Peyer's patch (tissue), 4 donors: Measurements from ENCODE around the gene SLC44A5. TPM values are rescaled to one million over a fixed set of nuclear protein-coding genes. Genes with fewer than 3 reads are reported as not detected.

Source experiments
- DNase-seq, 3 donors: peaks; one replicate each; pipeline ENCODE4 v3.0.0-alpha.2; 2017 to 2019
- H3K27ac ChIP-seq, 4 donors: fragments of 200-600 bp; sonication (generic); one replicate each; pipeline ENCODE4 v1.5.1; 2016 to 2019
- H3K27me3 ChIP-seq, 2 donors: fragments of 200-600 bp; sonication (generic); one replicate each; pipeline ENCODE4 v1.5.1; 2019
- H3K36me3 ChIP-seq, 3 donors: fragments of 200-600 bp; sonication (generic); one replicate each; pipeline ENCODE4 v1.5.1; 2016 to 2019
- H3K4me1 ChIP-seq, 4 donors: fragments of 200-600 bp; sonication (generic); one replicate each; pipeline ENCODE4 v1.5.1; 2016 to 2019
- H3K4me3 ChIP-seq, 4 donors: fragments of 200-600 bp; sonication (generic); 1 replicate in 3 of 4; 2 replicates in 1 of 4; pipeline ENCODE4 v1.5.1; 2016 to 2019; ENCODE audit warnings: mild to moderate bottlenecking in 1 of 4
- H3K9me3 ChIP-seq, 4 donors: fragments of 200-600 bp; sonication (generic); one replicate each; pipeline ENCODE4 v1.5.1; 2016 to 2019; ENCODE audit warnings: mild to moderate bottlenecking in 1 of 4
- POLR2A ChIP-seq, 2 donors: fragments of 450-650 bp; IDR thresholded peaks; one replicate each; pipeline ENCODE4 v1.5.1; 2017; ENCODE audit warnings: antibody characterized with exemption in 2 of 2, mild to moderate bottlenecking in 2 of 2, moderate library complexity in 2 of 2
- total RNA-seq, 4 donors: library from RNA; depleted of rRNA; stranded (reverse); fragments of >200 nt; gene quantifications; one replicate each; pipeline ENCODE4 v1.1.0, GENCODE V29; 2016
- TF ChIP-seq, protein P1 (sequence below), 6 experiments: fragments of 450-650 bp in 4 of 6; fragments of 200-600 bp in 2 of 6; sonication (generic) in 1 of 6; IDR thresholded peaks; one replicate each; pipeline ENCODE4 v1.5.1; 2017 to 2019; ENCODE audit warnings: antibody characterized with exemption in 6 of 6, mild to moderate bottlenecking in 3 of 6, moderate library complexity in 1 of 6

The SLC44A5 gene
- total RNA-seq, 4 donors from 2014 or later = 0.70 to 0.80 TPM; not detected in 2

DNA sequence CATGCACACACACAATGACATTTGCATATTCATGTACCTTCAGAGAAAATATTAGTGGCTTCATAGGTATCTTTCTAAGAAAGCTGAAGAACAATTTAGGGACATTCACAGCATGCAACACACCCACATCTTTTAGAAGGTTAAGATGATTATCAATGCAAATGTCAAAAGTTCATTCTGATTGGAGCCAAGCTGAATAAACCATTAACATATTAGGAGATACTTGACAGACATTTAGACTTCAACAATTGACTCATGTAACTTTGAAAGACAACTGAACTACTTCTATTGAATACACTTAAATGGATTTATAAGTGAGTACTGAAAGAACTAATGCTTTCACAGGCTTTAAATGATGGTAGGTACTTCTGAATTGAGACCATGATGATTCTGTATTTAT lies 365.7 kb downstream of the SLC44A5 start:
- no peaks in the 10 kb centered on the region for H3K9me3 ChIP-seq
- no peaks in the 10 kb centered on the region for H3K4me1 ChIP-seq
- no peaks in the 10 kb centered on the region for H3K36me3 ChIP-seq
- H3K27ac ChIP-seq = no peak overlapping the region
- no peak for DNase-seq
- TF ChIP-seq POLR2A (IDR thresholded peaks at IDR 0.05) = no peak
- TF ChIP-seq, protein P1, sequence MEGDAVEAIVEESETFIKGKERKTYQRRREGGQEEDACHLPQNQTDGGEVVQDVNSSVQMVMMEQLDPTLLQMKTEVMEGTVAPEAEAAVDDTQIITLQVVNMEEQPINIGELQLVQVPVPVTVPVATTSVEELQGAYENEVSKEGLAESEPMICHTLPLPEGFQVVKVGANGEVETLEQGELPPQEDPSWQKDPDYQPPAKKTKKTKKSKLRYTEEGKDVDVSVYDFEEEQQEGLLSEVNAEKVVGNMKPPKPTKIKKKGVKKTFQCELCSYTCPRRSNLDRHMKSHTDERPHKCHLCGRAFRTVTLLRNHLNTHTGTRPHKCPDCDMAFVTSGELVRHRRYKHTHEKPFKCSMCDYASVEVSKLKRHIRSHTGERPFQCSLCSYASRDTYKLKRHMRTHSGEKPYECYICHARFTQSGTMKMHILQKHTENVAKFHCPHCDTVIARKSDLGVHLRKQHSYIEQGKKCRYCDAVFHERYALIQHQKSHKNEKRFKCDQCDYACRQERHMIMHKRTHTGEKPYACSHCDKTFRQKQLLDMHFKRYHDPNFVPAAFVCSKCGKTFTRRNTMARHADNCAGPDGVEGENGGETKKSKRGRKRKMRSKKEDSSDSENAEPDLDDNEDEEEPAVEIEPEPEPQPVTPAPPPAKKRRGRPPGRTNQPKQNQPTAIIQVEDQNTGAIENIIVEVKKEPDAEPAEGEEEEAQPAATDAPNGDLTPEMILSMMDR (IDR thresholded peaks at IDR 0.05) = no peak
- no peaks in the 10 kb centered on the region for H3K27me3 ChIP-seq
- no peak overlapping the region for H3K4me3 ChIP-seq

DNA sequence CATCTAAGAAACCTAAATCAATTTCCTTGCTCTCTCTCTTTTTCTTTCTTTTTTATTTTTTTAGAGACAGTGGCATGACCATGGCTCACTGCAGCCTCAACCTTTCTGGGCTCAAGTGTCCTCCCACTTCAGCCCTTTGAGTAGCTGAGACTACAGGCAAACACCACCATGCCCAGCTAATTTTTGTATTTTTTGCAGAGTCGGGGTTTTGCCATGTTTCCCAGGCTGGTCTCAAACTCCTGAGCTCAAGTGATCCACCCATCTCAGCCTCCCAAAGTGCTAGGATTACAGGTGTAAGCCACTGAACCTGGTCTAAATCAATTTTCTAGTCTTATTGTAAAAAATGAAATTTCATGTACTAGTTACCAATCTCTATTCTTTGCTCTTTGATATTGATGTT lies 367.8 kb downstream of the SLC44A5 start:
- no peak for DNase-seq
- TF ChIP-seq, protein P1 (IDR thresholded peaks at IDR 0.05) = no peak
- TF ChIP-seq POLR2A (IDR thresholded peaks at IDR 0.05) = no peak
- H3K4me1 ChIP-seq = no peaks in the 10 kb centered on the region
- no peak overlapping the region for H3K4me3 ChIP-seq
- no peaks in the 10 kb centered on the region for H3K36me3 ChIP-seq
- no peaks in the 10 kb centered on the region for H3K9me3 ChIP-seq
- no peak overlapping the region for H3K27ac ChIP-seq
- no peaks in the 10 kb centered on the region for H3K27me3 ChIP-seq

DNA sequence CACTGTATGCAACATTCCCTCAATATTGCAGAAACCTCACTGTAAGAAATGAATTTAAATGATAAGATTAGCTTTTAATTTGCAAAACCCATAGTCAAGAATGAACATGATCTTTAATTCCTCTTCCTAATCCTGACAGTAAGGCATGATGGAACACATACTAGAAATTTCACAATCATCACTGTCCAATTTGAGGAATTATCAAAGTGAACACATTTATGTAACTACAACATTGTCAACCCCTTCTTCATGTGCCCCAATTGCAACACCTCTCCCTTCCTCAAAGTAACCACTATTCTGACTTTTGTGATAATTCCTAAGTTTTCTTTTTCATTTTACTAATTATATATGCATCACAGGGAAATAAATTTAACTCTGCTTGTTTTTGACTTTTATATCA lies 373.6 kb downstream of the SLC44A5 start:
- Histone ChIP-seq H3K4me1 (no peaks in the 10 kb centered on the region), H3K4me3 (no peak overlapping the region), H3K27ac (no peak overlapping the region), H3K27me3 (no peaks in the 10 kb centered on the region), H3K36me3 (no peaks in the 10 kb centered on the region), H3K9me3 (no peaks in the 10 kb centered on the region)
- TF ChIP-seq POLR2A (IDR thresholded peaks at IDR 0.05) = no peak
- TF ChIP-seq, protein P1 (IDR thresholded peaks at IDR 0.05) = no peak
- no peak for DNase-seq

DNA sequence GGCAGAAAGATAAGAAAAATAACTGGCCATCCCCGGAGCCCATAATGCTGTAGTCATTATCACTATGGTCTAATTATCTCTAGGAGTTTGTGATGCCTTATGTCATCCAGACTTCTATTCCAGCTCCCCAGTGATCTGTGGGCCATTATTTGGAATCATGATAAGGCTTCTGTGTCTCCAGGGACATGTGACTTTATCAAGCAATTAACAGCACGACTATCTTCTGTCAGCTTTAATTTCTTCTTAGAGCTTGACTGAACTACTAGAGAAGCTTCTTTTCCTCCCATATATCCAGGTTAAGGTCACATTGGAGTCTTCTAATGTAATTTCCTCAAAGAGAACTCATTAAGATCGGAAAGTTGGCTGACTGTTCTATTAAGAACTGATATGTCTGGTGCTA lies 376.4 kb downstream of the SLC44A5 start:
- Histone ChIP-seq H3K9me3 (no peaks in the 10 kb centered on the region), H3K4me1 (no peaks in the 10 kb centered on the region), H3K4me3 (no peak overlapping the region), H3K36me3 (no peaks in the 10 kb centered on the region), H3K27ac (no peak overlapping the region), H3K27me3 (no peaks in the 10 kb centered on the region)
- no peak for TF ChIP-seq POLR2A (IDR thresholded peaks at IDR 0.05)
- TF ChIP-seq, protein P1 (IDR thresholded peaks at IDR 0.05) = no peak
- no peak for DNase-seq

DNA sequence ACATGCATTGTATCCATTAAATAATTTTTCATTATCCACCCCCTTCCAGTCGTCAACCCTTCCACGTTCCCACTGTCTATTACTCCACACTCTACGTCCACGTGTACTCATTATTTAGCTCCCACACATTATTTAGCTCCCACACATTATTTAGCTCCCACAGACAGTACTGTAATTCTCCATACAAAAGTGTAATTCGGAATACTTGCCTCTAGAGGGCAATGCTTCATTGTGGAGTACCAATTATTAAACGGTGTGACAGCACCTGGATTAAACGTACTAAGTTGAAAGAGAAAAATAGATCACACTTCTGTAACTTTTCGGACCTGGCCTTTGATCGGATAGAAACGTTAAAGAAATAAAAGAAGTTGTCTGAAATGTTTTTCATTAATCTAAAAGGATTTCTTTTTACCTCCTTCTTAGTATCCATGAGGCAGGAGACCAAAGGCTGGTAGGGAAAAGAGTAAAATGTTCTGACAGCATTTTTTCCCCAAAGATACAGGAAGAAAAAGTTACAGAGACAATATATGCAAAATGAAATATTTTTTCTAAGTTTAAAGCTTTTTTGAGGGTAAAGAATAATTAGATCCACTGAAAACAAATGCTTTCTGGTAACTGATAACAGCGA lies 377.5 kb downstream of the SLC44A5 start:
- no peaks in the 10 kb centered on the region for H3K9me3 ChIP-seq
- H3K4me3 ChIP-seq = no peak overlapping the region
- no peaks in the 10 kb centered on the region for H3K36me3 ChIP-seq
- H3K27ac ChIP-seq = no peak overlapping the region
- TF ChIP-seq, protein P1 (IDR thresholded peaks at IDR 0.05) = peak in 4 of 6 experiments; percentile 30 to 65 (median 47)
- no peak for TF ChIP-seq POLR2A (IDR thresholded peaks at IDR 0.05)
- DNase-seq = no peak
- H3K4me1 ChIP-seq = no peaks in the 10 kb centered on the region
- no peaks in the 10 kb centered on the region for H3K27me3 ChIP-seq

DNA sequence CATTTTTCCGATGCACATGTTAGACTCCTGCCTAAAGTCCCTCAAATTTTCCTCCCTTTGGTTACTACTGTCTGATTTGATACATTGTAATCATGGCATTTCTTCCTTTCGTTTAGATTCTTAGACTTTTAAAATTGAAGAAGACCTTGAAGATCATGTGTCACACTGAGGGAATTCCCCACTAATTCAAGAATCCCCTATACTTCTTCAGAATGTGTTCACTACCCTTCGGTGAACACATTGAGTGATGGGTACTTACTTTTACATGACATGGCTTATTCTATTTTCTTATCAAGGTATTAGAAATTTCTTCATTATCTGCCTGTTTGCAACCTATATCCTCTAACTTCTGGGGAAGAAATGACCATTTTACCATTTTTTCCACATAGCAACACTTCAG lies 390.8 kb downstream of the SLC44A5 start:
- Histone ChIP-seq H3K27me3 (no peaks in the 10 kb centered on the region), H3K9me3 (no peaks in the 10 kb centered on the region), H3K4me1 (no peaks in the 10 kb centered on the region), H3K4me3 (no peak overlapping the region), H3K27ac (no peak overlapping the region), H3K36me3 (no peaks in the 10 kb centered on the region)
- DNase-seq = no peak
- no peak for TF ChIP-seq POLR2A (IDR thresholded peaks at IDR 0.05)
- TF ChIP-seq, protein P1 (IDR thresholded peaks at IDR 0.05) = no peak
